ENCODE measurements around the gene P2RX6.
A peak's percentile ranks its signal among the peaks of the same experiment; 100 is the strongest.

Gene P2RX6

DNA sequence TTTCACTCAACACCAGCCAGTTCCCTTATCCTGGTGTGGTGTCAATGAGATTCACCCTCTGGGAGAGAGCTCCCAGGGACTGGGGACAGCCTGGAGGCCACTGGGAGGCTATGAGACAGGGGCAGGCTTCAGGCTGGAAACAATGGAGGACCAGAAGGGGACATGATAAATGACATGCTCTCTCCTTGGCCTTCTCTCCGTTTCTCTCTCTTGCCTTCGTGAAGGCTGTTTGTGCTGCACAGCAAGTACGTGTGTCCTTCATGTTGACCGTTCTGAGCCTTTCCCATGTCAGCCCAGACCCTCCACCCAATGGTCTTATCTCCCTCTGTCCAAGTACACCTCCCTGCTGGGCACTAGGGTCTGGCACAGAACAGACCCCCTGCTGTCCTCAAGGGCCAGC is 34.4 kb upstream of the P2RX6 start:
- no peak for DNase-seq

DNA sequence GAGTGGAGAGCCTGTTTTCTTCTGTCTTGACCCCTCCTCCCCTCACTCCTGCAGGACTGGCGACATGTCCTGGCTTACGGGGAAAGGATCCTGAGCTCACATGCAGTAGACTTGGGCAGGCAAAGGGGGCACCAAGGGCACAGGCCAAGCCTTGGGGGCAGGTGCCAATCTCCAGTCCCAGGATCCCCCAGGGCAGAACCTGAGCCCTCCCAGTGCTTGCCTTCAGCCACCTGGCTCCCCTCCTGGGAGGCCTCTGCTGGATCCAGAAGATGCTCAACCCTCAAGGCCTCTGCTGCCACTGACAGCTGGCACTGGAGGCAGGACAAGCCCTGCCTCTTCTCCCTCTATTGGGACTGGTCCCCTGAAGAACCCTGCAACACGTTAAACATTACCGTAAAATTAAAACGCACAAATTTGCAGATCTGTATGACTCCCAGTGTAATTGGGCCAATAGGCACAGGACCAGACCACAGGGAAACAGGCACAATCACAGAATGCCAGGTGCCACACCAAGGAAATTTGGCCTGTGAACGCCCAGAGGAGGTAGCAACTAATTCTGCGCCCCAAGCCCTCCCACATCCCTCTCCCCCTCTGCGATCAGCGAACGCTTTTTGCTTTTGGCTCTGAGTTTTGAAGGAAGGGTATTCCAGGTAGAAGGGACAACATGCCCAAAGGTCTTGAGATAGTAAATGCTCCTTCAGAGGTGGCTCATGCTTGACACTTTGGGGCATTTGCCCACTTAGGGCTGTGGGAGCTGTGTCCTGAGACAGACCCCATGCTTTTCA is 33.8 kb upstream of the P2RX6 start:
- no peak for DNase-seq

DNA sequence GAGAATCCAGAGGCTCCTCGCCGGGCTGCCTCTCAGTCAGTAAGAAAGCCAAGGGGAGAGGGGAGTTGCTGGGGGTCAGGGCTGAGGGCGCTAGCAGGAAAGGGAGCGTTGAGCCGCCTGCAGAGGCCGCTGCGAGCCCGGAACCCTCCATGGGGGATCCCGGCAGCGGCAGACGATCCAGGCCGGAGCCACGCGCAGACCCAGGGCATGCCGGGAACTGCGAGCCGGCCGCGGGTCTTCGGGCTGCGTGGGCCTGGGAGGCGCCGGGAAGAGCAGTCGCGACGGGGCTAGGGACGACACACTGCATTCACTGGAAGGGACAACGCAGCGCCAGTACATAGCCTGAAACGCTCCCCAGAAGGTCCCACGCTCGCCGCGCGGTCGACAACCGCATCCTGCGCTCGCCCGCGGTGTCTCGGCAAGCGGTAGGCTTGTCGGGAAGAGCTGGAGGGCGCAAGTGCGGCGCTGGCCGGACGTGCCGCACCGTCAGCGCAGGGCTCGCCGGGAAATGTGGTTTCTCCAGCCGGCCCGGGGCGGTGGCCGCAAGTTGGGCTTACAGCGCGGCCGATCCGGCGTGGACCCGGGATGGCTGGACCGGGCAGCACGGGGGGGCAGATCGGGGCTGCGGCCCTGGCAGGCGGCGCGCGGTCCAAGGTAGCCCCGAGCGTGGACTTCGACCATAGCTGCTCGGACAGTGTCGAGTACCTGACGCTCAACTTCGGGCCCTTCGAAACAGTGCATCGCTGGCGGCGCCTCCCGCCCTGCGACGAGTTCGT is 33.0 kb upstream of the P2RX6 start, which contains the start of gene LZTR1:
TSS of gene LZTR1 (plus strand) at position 511 of the 776 bp plus-strand sequence. CDS start at position 586, 75 bp downstream.
- peak; percentile 37 to 66 (median 60) for DNase-seq

DNA sequence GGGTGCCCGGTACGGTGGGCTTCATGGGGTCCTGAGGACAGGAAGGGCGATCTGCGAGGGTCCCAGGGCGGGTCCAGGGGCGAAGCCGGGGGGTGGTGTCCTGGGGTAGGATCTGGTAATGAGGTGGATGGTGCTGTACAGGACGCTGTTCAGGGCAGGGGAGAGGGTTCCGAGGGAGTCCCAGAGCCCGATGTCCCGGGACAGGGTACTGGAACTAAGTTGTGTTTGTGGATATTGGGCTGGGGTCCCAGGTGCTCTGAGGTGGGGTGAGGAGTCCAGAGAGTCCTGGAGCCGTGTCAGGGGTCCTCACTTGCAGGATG is 32.4 kb upstream of the P2RX6 start:
- no peak for DNase-seq

DNA sequence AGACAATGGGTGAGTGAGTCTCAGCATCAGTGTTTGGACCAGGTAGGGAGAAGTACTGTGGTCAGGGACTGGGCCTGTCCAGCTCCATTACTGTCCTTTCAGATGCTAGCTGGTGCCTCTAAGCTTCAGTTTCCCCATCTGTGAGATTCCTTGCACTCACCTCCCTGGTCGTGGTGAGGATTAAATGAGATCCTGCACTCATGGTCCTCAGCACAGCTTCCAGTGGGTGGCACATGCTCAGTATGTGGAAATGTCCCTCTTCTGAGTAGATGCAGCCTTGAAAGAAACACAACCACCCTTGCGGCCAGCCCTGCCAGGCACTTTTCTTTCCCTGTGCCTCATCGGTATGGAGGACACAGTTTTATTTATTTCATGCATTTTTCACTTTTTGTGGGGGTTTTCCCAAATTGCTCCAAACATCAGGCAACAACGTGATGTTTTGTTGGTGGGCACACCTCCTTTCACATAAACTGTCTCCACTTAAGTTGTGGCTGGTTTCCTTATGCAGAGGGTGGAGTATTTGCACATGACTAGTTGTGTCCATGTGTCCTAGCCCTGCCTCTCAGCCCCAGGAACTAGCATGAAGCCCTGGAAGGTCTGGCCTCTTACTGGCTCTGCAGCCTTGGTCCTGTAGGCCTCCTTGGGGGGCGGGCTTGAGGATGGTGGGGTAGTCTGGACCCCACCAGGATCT is 31.7 kb upstream of the P2RX6 start:
- DNase-seq: no peak

DNA sequence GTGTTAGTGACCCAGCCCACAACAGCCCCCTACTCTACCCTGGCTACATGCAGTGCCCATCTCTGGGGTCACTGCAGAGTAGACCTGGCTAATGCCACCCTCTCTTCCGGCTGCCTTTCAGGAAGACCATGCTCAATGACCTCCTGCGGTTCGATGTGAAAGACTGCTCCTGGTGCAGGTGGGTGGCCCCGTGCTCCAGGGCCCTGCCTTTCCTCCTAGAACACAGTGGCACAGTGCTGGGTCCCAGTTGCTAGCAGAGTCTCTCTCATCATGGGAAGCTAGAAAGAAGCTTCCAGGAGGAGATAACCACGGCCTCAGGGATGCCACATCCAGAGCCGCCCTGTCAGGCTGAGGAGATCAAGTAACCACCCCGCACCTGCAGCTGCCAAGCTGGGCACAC is 29.2 kb upstream of the P2RX6 start:
- no peak for DNase-seq

DNA sequence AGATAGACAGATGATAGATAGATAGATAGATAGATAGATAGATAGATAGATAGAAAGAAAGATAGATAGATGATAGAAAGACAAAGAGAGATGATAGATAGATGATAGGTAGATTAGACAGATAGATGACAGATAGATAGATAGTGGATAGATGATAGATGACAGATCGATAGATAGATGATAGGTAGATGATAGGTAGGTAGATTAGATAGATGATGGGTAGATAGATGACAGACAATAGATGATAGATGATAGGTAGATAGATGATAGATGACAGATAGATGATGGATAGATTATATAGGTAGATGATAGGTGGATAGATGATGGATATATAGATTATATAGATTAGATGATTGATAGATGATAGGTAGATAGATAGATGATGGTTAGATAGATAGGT is 28.6 kb upstream of the P2RX6 start:
- DNase-seq: no peak

DNA sequence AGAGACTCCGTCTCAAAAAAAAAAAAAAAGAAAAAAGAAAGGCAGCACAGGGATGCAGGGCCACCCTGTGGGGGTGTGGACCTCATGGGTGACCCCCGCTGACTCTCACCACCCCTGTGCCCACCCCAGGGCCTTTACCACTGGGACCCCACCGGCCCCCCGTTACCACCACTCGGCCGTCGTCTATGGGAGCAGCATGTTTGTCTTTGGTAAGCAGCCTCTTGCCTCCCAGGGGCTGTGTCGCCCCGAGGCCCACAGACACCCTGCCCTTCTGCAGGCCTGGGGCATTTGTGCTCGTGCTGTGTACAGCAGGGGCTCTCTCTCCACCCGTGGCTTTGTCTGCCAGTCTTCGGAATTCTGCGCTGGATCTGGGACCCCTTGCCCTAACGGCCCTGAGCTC is 27.6 kb upstream of the P2RX6 start:
- DNase-seq: no peak

DNA sequence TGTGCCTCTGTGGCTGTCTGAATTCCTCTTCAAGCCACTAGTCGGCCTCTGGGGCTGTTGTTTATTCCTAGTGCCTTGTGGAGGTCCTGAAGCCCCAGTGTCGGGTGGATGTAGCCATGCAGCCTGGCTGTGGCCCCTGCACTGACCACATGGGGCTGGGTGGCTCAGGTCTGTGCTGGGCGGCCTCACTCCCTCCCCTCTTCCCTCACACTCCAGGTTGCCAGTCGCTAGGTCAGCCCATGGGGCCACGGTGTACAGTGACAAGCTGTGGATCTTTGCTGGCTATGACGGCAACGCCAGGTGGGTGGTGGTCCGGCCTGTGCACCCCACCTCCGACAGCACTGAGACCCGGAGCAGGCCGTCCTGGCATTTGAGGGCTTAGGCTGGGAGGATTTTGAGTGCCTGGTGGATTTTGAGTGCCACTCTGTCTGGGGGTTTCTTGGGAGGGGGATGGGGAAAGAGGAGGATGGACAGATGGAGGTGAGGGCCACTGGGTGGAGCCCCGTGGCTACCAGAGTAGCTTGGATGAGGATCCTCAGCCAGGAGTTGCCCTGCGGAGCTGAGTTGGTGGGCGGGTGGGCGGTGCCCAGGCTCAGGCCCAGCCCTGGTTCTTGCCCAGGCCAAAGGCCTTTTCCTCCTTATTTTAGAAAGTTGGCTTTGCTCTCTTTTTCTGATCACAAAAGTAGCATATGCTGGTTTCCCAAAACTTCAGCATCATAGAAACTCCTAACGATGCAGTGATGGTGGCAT is 26.2 kb upstream of the P2RX6 start:
- DNase-seq: no peak

DNA sequence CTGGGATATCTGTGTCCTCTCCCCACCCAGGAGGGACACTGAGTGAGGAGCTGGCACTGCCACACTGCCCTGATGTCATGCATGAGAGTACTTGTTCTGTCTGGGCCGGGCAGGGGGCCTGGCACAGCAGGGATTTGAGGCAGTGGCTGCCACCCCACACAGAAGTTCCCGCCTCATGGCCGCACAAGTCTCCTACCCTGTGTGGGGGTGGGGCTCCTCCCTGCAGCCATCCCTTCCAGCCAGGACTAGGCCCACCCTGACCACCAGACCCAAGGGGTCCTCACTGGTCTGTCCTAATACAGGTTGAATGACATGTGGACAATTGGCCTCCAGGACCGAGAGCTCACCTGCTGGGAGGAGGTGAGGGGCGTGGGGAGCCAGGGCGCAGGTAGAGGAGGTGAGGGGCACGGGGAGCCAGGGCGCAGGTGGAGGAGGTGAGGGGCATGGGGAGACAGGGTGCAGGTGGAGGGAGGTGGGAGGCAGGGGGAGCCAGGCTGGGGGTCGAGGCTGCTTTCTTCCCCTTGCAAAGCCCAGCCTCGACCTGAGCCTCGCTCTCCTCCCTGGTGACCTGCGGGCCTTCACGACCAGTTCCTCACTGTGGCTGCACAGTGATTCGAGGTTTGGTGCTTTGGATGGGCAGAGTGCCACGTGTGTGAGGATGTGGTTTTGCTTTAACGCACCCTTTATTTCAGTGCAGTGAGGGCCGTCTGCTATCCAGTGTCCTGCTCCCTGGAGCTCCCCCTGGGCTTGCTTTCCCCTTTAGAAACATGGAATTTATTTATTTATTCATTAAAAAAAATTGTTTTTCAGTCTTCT is 25.4 kb upstream of the P2RX6 start:
- DNase-seq: no peak

DNA sequence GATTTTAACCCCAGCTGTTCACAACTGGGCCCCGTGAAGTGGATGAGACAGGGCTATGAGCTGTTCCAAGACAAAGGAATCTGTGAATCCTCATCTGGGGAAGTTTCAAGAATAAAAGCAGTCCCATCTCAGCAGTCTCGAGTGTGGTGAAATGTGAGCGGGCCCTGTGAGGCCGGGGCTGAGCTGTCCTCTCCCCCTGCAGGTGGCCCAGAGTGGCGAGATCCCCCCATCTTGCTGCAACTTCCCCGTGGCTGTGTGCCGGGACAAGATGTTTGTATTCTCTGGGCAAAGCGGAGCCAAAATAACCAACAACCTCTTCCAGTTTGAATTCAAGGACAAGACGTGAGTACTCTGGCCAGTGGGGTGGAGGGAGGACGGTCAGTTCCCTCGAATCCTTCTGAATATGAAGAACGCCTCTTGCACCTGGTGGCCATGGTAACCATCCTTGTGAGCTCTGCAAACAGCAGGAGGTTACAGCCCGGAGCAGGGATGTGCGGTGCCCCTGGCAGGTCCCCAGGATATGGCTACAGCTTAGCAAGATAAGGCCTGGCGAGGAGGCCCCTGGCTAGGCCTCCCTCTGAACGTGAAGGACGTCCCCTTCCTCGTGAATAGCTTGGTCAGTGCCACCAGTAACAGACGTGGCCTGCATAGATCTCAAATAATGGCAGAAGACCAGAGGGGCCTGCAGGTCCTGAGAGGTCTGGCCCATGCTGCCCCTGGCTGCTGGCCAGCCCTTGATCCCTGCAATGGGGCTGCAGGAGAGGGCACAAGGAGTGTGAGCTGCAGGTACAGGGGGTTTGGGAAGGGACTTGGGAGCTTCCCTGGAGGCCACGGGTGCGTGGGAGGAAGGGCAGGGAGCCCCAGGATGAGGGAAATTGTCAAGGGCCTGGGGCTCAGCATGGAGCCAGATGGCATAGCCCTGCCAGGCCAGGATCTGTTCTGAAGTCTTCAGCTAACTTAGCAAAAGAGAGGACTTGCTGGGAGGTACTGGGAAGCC is 24.5 kb upstream of the P2RX6 start:
- DNase-seq: no peak

DNA sequence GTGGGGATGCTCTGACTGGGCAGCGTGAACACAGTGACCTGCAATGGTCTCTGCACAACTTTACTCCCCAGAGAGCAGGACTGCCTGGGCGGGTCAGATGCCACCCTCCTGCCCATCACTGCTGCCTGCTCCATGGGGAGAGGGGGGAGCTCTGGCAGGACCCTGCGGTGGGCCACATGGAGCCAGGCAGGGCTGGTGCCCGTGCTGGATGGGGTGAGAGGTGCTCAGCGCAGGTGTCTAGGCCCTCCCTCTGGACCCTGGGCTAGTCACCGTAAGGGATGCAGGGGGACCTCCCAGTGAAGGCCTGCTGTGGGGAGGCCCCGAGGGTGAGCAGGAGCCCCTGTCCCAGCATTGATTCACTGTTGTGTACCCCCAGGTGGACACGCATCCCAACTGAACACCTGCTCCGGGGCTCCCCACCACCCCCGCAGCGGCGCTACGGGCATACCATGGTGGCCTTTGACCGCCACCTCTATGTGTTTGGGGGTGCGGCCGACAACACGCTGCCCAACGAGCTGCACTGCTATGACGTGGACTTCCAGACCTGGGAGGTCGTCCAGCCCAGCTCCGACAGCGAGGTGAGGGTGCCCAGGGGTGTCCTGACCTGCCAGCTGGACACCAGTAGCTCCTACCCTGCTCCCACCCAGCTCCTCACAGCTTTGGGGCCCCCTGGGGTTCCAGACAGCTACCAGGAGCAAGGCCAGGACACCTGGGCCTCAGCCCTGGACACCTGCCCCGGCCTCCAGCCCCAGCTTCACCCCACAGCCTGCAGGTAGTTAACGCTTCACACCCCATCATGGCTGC is 23.5 kb upstream of the P2RX6 start:
- no peak for DNase-seq

DNA sequence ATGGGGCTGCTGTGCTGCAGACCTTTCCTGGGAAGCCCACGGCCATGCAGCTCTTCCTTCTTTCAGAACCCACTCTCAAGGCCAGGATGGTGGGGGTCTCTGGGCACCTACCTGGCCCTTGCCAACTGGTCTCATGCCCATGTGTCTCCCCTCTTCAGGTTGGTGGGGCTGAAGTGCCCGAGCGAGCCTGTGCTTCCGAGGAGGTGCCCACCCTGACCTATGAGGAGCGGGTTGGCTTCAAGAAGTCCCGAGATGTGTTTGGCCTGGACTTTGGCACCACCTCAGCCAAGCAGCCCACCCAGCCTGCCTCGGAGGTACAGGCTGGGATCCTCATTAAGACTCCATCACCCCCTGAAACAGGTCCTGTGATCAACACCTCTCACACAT is 22.9 kb upstream of the P2RX6 start:
- no peak for DNase-seq

DNA sequence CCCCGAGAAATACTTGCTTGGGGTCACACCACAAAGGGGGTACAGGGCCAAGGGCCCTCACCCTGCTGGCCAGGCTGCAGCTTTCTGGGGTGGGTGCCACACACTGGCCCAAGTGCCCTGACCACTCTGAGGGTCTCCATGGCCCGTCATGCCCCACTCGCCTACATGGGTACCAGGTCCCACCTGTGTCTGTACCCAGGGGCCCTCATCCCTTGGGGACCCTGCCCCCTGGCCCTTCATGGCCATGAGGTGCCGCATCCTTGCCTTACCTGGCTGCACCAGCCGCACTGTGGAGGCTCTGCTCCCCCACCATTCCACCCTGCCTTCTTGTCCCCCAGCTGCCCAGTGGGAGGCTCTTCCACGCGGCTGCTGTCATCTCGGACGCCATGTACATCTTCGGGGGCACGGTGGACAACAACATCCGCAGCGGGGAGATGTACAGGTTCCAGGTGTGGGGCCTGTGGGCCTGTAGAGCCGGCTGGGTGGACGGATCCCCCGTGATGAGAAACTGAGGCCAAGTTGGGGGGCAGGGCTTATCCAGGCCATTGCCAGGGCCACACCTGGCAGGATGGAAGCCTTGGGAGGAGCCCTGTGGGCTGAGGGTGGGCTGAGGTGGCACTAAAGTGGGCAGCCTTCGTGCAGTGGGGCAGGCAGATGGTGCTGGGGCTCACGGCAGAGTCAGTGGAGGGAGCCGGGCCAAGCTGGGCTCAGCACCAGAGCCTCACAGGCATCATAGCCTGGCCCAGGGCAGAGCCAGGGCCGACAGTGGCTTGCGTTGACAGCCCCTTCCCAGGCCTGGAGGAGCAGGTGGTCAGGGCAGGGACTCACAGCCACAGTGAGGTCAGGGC is 22.3 kb upstream of the P2RX6 start:
- no peak for DNase-seq

DNA sequence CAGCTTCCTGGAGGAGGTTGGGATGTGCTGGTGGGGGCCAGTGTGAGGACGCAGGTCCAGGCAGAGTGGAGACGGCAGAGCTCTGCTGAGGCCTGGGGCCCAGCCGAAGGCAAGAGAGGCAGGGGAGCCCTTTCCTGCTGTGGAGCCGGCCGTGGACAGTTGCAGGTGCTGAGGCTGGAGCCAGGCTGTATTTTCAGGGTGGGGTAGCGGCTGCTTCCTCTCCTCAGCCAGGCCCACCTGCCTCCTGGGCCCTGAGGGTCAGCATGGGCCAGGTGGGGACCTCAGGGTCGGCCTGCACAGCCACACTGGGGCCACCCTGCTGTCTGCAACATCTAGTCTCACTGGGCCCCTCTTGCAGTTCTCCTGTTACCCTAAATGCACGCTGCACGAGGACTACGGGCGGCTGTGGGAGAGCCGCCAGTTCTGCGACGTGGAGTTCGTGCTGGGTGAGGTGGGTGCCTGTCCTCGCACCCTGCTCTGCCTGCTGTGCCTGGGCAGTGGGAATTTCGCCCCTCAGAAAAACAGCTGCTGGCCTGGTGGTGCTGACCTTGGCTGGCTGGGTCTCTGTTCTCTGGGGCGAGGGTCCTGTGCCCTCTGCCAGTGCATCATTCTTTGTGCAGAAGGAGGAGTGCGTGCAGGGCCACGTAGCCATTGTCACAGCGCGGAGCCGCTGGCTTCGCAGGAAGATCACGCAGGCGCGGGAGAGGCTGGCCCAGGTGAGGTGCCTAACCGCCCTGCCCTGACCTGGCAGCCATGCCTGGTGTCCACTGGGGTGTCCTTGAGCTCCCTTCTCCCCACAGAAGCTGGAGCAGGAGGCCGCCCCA is 21.4 kb upstream of the P2RX6 start:
- DNase-seq: no peak

DNA sequence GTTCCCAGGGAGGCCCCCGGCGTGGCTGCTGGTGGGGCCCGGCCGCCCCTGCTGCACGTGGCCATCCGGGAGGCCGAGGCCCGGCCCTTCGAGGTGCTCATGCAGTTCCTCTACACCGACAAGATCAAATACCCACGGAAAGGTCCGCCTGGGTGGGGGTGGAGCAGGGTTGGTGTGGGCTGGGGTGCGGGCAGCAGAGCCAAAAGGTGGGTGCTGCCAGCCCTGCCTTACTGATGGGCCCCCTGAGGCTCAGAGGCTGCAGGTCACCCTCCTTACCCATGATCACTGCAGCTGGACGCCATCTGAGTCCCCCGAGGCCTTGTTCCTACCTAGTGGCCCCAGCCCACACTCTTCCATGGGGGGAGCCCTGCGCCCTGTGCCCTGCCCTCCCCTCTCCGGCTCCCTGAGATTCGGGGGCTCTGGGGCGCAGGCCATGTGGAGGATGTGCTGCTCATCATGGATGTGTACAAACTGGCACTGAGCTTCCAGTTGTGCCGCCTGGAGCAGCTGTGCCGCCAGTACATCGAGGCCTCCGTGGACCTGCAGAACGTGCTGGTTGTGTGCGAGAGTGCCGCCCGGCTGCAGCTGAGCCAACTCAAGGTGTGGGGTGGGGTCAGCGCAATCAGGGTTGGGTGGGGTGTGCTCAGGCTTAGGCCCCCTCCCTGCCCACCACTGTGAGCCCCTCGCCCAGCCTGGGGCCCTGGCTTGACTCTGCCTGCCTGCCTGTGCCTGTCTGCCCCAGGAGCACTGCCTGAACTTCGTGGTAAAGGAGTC is 20.6 kb upstream of the P2RX6 start:
- no peak for DNase-seq

DNA sequence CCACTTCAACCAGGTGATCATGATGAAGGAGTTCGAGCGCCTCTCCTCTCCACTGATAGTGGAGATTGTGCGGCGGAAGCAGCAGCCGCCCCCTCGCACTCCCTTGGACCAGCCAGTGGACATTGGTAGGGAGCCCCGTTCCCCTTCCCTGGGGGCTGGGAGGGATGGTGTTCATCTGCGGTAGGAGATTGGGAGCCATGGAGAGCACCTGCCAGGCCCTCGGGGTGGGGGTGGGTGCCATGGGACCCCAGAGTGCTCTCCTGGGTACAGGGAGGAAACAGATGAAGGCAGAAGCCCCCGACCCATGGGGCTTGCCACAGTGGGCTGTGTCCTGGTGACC is 20.1 kb upstream of the P2RX6 start:
- no peak for DNase-seq
